ENCODE measurements around the gene SPOCK3.
A peak's percentile ranks its signal among the peaks of the same experiment; 100 is the strongest.

GRCh38 chr4:167233685-167234315 lies 494 bp downstream of the SPOCK3 start:
- TF ChIP-seq FOXK1 (CRISPR knock-in tag; IDR thresholded peaks at IDR 0.05) (no peak), CTCF (IDR thresholded peaks at IDR 0.05) (no peak), USF2 (CRISPR knock-in tag; IDR thresholded peaks at IDR 0.05) (no peak), ESRRA (CRISPR knock-in tag; IDR thresholded peaks at IDR 0.05; ENCODE audit: borderline replicate concordance) (no peak), PREB (CRISPR knock-in tag; IDR thresholded peaks at IDR 0.05; ENCODE audit: borderline replicate concordance) (no peak), MAX (CRISPR knock-in tag; IDR thresholded peaks at IDR 0.05) (no peak), ZBTB43 (CRISPR knock-in tag; IDR thresholded peaks at IDR 0.05) (0 out of 2 replicates have a peak, but pooled peaks have one; percentile 32), NR2C2 (CRISPR knock-in tag; IDR thresholded peaks at IDR 0.05) (no peak), SMAD3 (CRISPR knock-in tag; IDR thresholded peaks at IDR 0.05; ENCODE audit: borderline replicate concordance) (no peak), SMAD4 (CRISPR knock-in tag; IDR thresholded peaks at IDR 0.05) (no peak), JUN (CRISPR knock-in tag; IDR thresholded peaks at IDR 0.05) (no peak)

All from WTC11 (cell line).